ENCODE data around the gene PLCB4. TPM values are rescaled to one million over a fixed set of nuclear protein-coding genes. Genes with fewer than 3 reads are reported as not detected.
"Not testable (repeated sequence)": the region's sequence is repeated elsewhere in the genome, so short reads cannot be mapped to it uniquely, and the experiment has no call there.

The PLCB4 gene
- total RNA-seq, 1 donor from 2014 or later: 59.6 TPM

DNA sequence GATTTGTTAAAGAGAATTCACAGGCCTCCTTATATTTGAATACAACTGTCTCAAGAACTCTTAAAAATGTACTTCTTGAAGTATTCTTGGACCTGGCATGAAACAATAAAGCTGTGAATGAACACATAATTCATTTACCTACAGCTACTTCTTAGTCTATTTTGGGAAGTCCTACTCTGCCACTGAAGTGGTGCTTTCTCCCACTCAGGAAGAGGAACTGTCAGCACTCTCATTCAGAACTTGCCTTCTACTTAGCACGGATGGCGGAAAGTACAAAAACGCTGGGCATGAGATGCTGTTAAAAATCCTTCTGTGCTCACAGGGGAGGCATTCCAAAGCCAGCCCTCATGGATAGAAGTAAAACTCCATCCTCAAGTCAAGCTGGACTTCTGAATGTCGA, 300.7 kb downstream of the PLCB4 start:
- DNase-seq (ENCODE audit: low read depth): no peak
- no peak for TF ChIP-seq CTCF (conservative IDR thresholded peaks at IDR 0.05; ENCODE audit: low read depth, low read length)
- H3K4me3 ChIP-seq (ENCODE audit: low read depth, low read length): no peak overlapping the region

GRCh38 chr20:9374072-9374471, 305.2 kb downstream of the PLCB4 start:
- no peak for DNase-seq (ENCODE audit: low read depth)
- TF ChIP-seq CTCF (conservative IDR thresholded peaks at IDR 0.05; ENCODE audit: low read depth, low read length): no peak
- no peak overlapping the region for H3K4me3 ChIP-seq (ENCODE audit: low read depth, low read length)

GRCh38 chr20:9374480-9374879, 305.6 kb downstream of the PLCB4 start:
- no peak for DNase-seq (ENCODE audit: low read depth)
- no peak overlapping the region for H3K4me3 ChIP-seq (ENCODE audit: low read depth, low read length)
- TF ChIP-seq CTCF (conservative IDR thresholded peaks at IDR 0.05; ENCODE audit: low read depth, low read length): no peak

GRCh38 chr20:9375221-9375681, 306.4 kb downstream of the PLCB4 start:
- no peak for TF ChIP-seq CTCF (conservative IDR thresholded peaks at IDR 0.05; ENCODE audit: low read depth, low read length)
- DNase-seq (ENCODE audit: low read depth): no peak

DNA sequence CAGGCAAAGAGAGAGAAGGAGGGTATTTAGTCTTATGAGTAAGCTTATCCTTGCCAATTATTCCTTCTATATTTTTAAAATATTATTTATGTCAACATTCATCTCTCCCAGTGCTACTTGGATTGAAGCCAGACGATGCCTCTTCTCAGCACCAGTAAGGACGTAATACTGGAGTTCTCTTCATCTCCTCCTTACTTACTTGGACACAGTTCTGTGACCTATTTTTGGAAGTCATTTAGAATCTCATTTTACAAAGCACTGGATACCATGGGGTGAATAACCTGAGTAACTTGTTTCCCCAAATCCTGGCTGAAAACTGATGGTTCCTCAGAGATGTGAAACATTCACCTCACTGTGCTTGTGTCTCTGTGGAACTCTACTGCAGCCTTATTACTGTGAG, 308.1 kb downstream of the PLCB4 start:
- no peak for TF ChIP-seq CTCF (conservative IDR thresholded peaks at IDR 0.05; ENCODE audit: low read depth, low read length)
- no peak overlapping the region for H3K4me3 ChIP-seq (ENCODE audit: low read depth, low read length)
- DNase-seq (ENCODE audit: low read depth): no peak

More at GRCh38 chr20:9375221-9375681, 306.4 kb downstream of the PLCB4 start:
- no peak overlapping the region for H3K4me3 ChIP-seq (ENCODE audit: low read depth, low read length)

- not testable (repeated sequence) for H3K4me3 ChIP-seq (ENCODE audit: low read depth, low read length); DNase-seq (ENCODE audit: low read depth)
Observed at GRCh38 chr20:9385345-9386310, 316.7 kb downstream of the PLCB4 start.

- no peak overlapping the region for H3K4me3 ChIP-seq (ENCODE audit: low read depth, low read length)
- TF ChIP-seq CTCF (conservative IDR thresholded peaks at IDR 0.05; ENCODE audit: low read depth, low read length): no peak
- DNase-seq (ENCODE audit: low read depth): no peak
Observed at GRCh38 chr20:9388160-9388812, 319.4 kb downstream of the PLCB4 start.
